Karpas-422 (cell line): ENCODE results near the gene ZFHX2. TPM values are rescaled to one million over a fixed set of nuclear protein-coding genes. Genes with fewer than 3 reads are reported as not detected.
"Not testable (repeated sequence)": the region's sequence is repeated elsewhere in the genome, so short reads cannot be mapped to it uniquely, and the experiment has no call there.

Experiments used
- DNase-seq: peaks from one replicate; pipeline ENCODE4 v3.0.0-alpha.2; 2015
- H2AFZ ChIP-seq: fragments of 200-600 bp; sonication (generic); 2 replicates; pipeline ENCODE4 v1.6.1; 2014; ENCODE audit warnings: antibody characterized with exemption, low read length, mixed read lengths
- H3K27ac ChIP-seq: fragments of 200-600 bp; sonication (generic); 2 replicates; pipeline ENCODE4 v1.5.1; 2014; ENCODE audit warnings: mild to moderate bottlenecking, low read length, moderate library complexity
- H3K27me3 ChIP-seq: fragments of 200-600 bp; sonication (generic); 2 replicates; pipeline ENCODE4 v1.6.1; 2014; ENCODE audit warnings: low read length, mixed read lengths
- H3K36me3 ChIP-seq: fragments of 200-600 bp; sonication (generic); 2 replicates; pipeline ENCODE4 v1.6.1; 2014; ENCODE audit warnings: low read length, mixed read lengths; ENCODE audit not compliant: insufficient read depth
- H3K4me1 ChIP-seq: fragments of 200-600 bp; sonication (generic); 2 replicates; pipeline ENCODE4 v1.6.1; 2014; ENCODE audit warnings: mild to moderate bottlenecking, low read length, mixed read lengths
- H3K4me2 ChIP-seq: fragments of 200-600 bp; sonication (generic); 2 replicates; pipeline ENCODE4 v1.6.1; 2014; ENCODE audit warnings: low read length, low read depth, mild to moderate bottlenecking; ENCODE audit not compliant: poor library complexity, severe bottlenecking
- H3K4me3 ChIP-seq: fragments of 200-600 bp; sonication (generic); 2 replicates; pipeline ENCODE4 v1.5.1; 2014; ENCODE audit warnings: mild to moderate bottlenecking, antibody characterized with exemption, low read length, mixed read lengths
- H3K79me2 ChIP-seq: fragments of 200-600 bp; sonication (generic); 2 replicates; pipeline ENCODE4 v1.6.1; 2014; ENCODE audit warnings: mild to moderate bottlenecking, low read length, mixed read lengths
- H3K9ac ChIP-seq: fragments of 200-600 bp; sonication (generic); 2 replicates; pipeline ENCODE4 v1.6.0; 2014; ENCODE audit warnings: low read length
- H3K9me2 ChIP-seq: fragments of 200-600 bp; sonication (generic), shearing (Covaris generic); replicated peaks from 2 replicates; pipeline ENCODE4 v1.6.0; 2014; ENCODE audit warnings: mild to moderate bottlenecking, low read length, moderate library complexity; ENCODE audit not compliant: insufficient read depth
- H3K9me3 ChIP-seq: fragments of 300-700, 200-600 bp; sonication (generic); 2 replicates; pipeline ENCODE4 v1.6.1; 2014; ENCODE audit warnings: low read length, mixed read lengths
- H4K20me1 ChIP-seq: fragments of 200-600 bp; sonication (generic); 2 replicates; pipeline ENCODE4 v1.6.1; 2014; ENCODE audit warnings: mild to moderate bottlenecking, antibody characterized with exemption, low read length, low read depth; ENCODE audit not compliant: insufficient read depth
- total RNA-seq: library from RNA; depleted of rRNA; stranded (reverse); fragments of >200 nt; shearing (Covaris generic); gene quantifications from 2 replicates; pipeline ENCODE4 v1.2.3, GENCODE V29; 2014; ENCODE audit warnings: low replicate concordance

ZFHX2 gene
- total RNA-seq, 1 experiment from 2014 or later: 0.07 TPM

- Histone ChIP-seq H3K9ac (no peak overlapping the region), H2AFZ (no peak overlapping the region), H3K27ac (no peak overlapping the region), H3K4me1 (peaks cover 21% of the 10 kb centered on the region), H4K20me1 (no peaks in the 10 kb centered on the region), H3K36me3 (no peaks in the 10 kb centered on the region), H3K79me2 (no peaks in the 10 kb centered on the region), H3K27me3 (no peaks in the 10 kb centered on the region), H3K4me2 (no peak overlapping the region), H3K9me3 (no peaks in the 10 kb centered on the region), H3K4me3 (no peak overlapping the region), H3K9me2 (no peaks in the 10 kb centered on the region)
- DNase-seq: no peak
Measured at GRCh38 chr14:23543403-23543802, 8.2 kb downstream of the ZFHX2 start.

GRCh38 chr14:23542261-23542660 is 9.3 kb downstream of the ZFHX2 start:
- Histone ChIP-seq H3K9ac (peak overlapping the region; percentile 8; the same call in 1 of the 2 replicates), H3K4me2 (no peak overlapping the region), H3K27ac (no peak overlapping the region), H2AFZ (no peak overlapping the region), H3K4me3 (no peak overlapping the region), H3K9me2 (no peaks in the 10 kb centered on the region), H3K4me1 (peaks cover 32% of the 10 kb centered on the region), H3K79me2 (no peaks in the 10 kb centered on the region), H3K9me3 (no peaks in the 10 kb centered on the region), H4K20me1 (no peaks in the 10 kb centered on the region), H3K36me3 (no peaks in the 10 kb centered on the region), H3K27me3 (no peaks in the 10 kb centered on the region)
- no peak for DNase-seq

GRCh38 chr14:23540141-23540469 is 11.5 kb downstream of the ZFHX2 start:
- Histone ChIP-seq H3K9me3 (no peaks in the 10 kb centered on the region), H3K4me2 (no peak overlapping the region), H3K27me3 (no peaks in the 10 kb centered on the region), H3K79me2 (no peaks in the 10 kb centered on the region), H3K4me1 (peaks cover 34% of the 10 kb centered on the region), H3K27ac (no peak overlapping the region), H3K4me3 (no peak overlapping the region), H3K36me3 (no peaks in the 10 kb centered on the region), H2AFZ (no peak overlapping the region), H4K20me1 (no peaks in the 10 kb centered on the region), H3K9me2 (no peaks in the 10 kb centered on the region), H3K9ac (no peak overlapping the region)
- no peak for DNase-seq

GRCh38 chr14:23539248-23540140 is 12.1 kb downstream of the ZFHX2 start:
- H3K27ac ChIP-seq: no peak overlapping the region

GRCh38 chr14:23538785-23539184 is 12.8 kb downstream of the ZFHX2 start:
- H3K27ac ChIP-seq: no peak overlapping the region
- no peak overlapping the region; the same call in 1 of the 2 replicates for H2AFZ ChIP-seq
- H3K4me3 ChIP-seq: no peak overlapping the region
- H3K79me2 ChIP-seq: no peaks in the 10 kb centered on the region
- H4K20me1 ChIP-seq: no peaks in the 10 kb centered on the region
- H3K4me1 ChIP-seq: peaks cover 34% of the 10 kb centered on the region
- H3K9me2 ChIP-seq: no peaks in the 10 kb centered on the region
- H3K9me3 ChIP-seq: no peaks in the 10 kb centered on the region
- no peak for DNase-seq
- H3K36me3 ChIP-seq: no peaks in the 10 kb centered on the region
- peak overlapping the region; percentile 56 for H3K4me2 ChIP-seq
- no peak overlapping the region for H3K9ac ChIP-seq
- H3K27me3 ChIP-seq: no peaks in the 10 kb centered on the region

More at GRCh38 chr14:23539248-23540140, 12.1 kb downstream of the ZFHX2 start:
- no peaks in the 10 kb centered on the region for H3K36me3 ChIP-seq
- H4K20me1 ChIP-seq: no peaks in the 10 kb centered on the region
- H3K4me2 ChIP-seq: no peak overlapping the region
- H3K9ac ChIP-seq: no peak overlapping the region
- H3K9me2 ChIP-seq: no peaks in the 10 kb centered on the region
- no peaks in the 10 kb centered on the region for H3K9me3 ChIP-seq
- peak; percentile 88 for DNase-seq
- peaks cover 34% of the 10 kb centered on the region for H3K4me1 ChIP-seq
- no peak overlapping the region for H3K4me3 ChIP-seq
- no peaks in the 10 kb centered on the region for H3K27me3 ChIP-seq
- H3K79me2 ChIP-seq: no peaks in the 10 kb centered on the region
- no peak overlapping the region; the same call in 1 of the 2 replicates for H2AFZ ChIP-seq

- DNase-seq: no peak
- no peaks in the 10 kb centered on the region for H3K9me3 ChIP-seq
- H2AFZ ChIP-seq: no peak overlapping the region
- H3K9ac ChIP-seq: no peak overlapping the region
- H3K4me2 ChIP-seq: peak overlapping the region; percentile 56
- peaks cover 34% of the 10 kb centered on the region for H3K4me1 ChIP-seq
- no peak overlapping the region for H3K4me3 ChIP-seq
- no peaks in the 10 kb centered on the region for H3K9me2 ChIP-seq
- no peak overlapping the region for H3K27ac ChIP-seq
- H3K36me3 ChIP-seq: no peaks in the 10 kb centered on the region
- H4K20me1 ChIP-seq: no peaks in the 10 kb centered on the region
- no peaks in the 10 kb centered on the region for H3K79me2 ChIP-seq
- H3K27me3 ChIP-seq: no peaks in the 10 kb centered on the region
Measured at GRCh38 chr14:23538050-23538718, 13.4 kb downstream of the ZFHX2 start.

- Histone ChIP-seq H3K9me2 (no peaks in the 10 kb centered on the region), H3K4me2 (peak overlapping the region; percentile 56), H3K9ac (no peak overlapping the region), H3K27ac (no peak overlapping the region), H3K4me1 (peaks cover 33% of the 10 kb centered on the region), H3K9me3 (no peaks in the 10 kb centered on the region), H2AFZ (no peak overlapping the region), H3K79me2 (no peaks in the 10 kb centered on the region), H3K36me3 (no peaks in the 10 kb centered on the region), H3K4me3 (no peak overlapping the region), H3K27me3 (no peaks in the 10 kb centered on the region), H4K20me1 (no peaks in the 10 kb centered on the region)
- no peak for DNase-seq
Measured at GRCh38 chr14:23537351-23538049, 14.1 kb downstream of the ZFHX2 start.

- not testable (repeated sequence) for DNase-seq, H3K27ac ChIP-seq
Measured at GRCh38 chr14:23536906-23537305, 14.7 kb downstream of the ZFHX2 start.

More at GRCh38 chr14:23536906-23537305, 14.7 kb downstream of the ZFHX2 start:
- not testable (repeated sequence) for H4K20me1 ChIP-seq, H3K36me3 ChIP-seq, H2AFZ ChIP-seq, H3K9me3 ChIP-seq, H3K79me2 ChIP-seq, H3K9ac ChIP-seq, H3K4me2 ChIP-seq, H3K27me3 ChIP-seq, H3K9me2 ChIP-seq, H3K4me3 ChIP-seq
- peaks cover 27% of the 10 kb centered on the region for H3K4me1 ChIP-seq
